Pons (tissue), 1 donor: ENCODE data around the gene PLXNA1.

Source experiments
- DNase-seq: peaks from one replicate; pipeline ENCODE4 v3.0.0-alpha.2; 2016; ENCODE audit warnings: low spot score

Gene PLXNA1

DNA sequence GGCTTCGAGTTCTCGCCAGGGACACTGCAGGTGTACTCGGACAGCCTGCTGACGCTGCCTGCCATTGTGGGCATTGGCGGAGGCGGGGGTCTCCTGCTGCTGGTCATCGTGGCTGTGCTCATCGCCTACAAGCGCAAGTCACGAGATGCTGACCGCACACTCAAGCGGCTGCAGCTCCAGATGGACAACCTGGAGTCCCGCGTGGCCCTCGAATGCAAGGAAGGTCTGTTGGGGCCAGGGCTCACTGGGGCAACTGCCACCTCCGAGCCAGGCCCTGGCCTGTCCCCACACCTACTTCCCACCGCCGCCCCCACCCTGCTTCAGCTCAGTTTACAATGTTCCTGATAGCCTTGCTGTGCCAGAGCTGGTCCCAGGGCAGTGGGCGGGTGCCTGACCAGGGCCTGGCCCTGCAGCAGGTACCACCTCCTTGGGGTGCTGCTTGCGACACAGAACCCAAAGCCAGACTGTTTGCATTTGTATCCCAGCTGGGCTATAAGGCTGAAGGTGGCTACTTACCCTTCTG, 35.5 kb downstream of the PLXNA1 start:
- DNase-seq, result no peak

DNA sequence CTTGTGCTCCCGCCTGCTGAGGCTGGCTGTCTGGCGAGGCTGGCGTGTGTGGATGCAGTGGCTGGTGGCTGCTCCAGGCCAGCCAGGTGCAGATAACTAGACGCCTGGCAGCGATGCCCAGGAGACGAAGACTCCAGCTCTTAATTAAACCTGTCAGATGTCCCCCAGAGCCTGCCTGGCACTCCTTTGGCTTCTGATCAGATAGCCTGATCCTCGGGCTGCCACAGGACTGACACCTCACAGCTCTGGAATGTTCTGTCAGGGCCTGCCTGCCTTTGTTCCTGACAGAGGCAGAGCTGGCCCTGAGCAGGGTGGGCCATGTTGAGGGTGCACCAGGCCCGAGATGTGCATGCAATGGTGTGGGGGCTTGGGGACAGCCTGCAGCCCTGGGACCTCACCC, 36.5 kb downstream of the PLXNA1 start:
- no peak for DNase-seq

DNA sequence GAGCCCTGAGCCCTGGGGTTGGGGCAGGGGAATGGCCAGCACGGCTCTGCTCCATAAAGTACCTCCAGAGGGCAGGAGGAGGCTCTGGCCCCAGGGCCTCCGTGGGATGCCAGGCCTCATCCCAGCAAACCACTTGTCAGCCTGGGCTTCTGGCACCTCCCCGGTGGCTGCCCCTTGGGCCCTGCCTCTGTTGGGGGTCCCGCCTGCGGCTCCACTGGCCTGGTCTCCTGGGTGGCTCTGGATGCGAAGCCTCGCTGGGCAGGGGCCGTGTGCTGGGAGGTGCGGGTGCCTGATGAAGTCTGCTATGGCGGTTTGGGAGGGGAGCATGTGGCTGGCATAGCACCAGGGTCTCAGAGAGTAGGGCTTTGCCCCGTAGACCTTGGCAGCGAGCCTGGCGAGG, 37.6 kb downstream of the PLXNA1 start:
- DNase-seq, result no peak

DNA sequence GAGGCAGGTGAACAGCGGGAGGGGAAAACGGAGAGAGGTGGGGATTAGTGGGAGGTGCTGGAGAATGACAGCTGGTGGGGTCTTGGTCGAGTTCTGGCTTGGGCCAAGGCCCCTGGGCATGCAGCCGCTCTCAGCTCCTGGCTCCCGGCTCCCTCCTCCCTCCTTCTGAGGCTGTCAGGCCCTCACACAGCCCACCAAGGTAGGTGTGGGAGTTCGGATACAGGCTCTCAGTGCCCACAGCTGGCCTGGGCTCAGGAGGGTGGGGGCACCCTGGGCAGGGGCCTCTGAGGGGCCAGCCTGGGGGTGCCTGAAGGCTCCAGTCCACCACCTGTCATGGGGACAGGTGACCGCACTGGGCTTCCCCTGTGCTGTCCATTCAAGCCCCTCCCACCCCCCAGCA, 39.9 kb downstream of the PLXNA1 start:
- no peak for DNase-seq

DNA sequence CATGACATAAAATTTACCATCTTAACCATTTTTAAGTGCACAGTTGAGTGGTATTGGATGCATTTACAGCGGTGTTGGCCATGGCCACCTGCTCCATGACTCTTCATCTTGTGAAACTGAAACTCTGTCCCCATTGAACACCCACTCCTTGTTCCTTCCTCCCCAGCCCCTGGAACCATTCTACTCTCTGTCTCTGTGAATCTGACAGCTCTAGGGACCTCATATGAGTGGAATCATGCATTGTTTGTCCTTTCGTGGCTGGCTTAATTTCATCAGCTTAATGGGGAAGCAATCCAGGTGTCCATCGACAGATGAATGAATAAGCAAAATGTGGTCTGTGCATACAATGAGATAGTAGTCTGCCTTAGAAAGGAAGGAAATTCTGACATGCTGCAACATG, 42.5 kb downstream of the PLXNA1 start:
- DNase-seq, result no peak

DNA sequence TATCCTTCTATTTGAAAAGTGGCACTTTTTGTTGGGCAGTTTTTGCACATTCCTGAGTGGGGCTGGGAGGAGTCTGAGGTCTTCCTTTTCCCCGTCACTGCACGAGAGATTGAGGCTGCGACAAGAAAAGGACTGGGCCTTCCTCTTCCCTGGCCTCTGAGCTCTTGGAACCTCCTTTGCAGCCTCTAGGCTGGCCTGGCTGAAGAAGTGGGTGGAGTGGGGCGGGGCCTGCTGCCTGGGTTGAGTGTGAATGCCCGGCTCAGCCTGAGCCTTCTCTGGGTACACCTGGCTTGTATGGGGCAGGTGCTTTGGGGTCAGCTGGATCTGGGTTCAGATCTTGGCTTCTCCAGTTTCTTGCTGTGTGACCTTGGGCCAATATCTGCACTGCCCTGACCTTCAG, 43.1 kb downstream of the PLXNA1 start:
- no peak for DNase-seq

DNA sequence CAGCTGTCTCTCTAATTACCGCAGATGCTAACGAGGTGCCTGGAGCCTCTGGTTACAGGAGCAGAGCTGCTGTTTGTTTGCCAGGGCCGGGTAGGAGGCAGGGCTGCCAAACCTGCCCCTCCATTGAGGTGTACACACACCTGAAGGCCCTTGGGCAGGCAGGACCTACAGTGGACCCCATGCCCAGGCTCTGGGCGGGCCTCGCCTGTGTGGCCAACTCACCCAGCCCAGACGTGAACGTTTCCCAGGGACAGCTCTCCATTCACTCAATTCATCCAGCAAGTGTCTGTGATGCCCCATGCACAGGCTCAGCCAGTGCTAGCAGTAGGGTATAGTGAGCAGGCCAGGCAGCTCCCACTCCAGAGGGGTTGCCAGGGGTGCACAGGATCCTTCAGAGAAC, 43.7 kb downstream of the PLXNA1 start:
- no peak for DNase-seq

DNA sequence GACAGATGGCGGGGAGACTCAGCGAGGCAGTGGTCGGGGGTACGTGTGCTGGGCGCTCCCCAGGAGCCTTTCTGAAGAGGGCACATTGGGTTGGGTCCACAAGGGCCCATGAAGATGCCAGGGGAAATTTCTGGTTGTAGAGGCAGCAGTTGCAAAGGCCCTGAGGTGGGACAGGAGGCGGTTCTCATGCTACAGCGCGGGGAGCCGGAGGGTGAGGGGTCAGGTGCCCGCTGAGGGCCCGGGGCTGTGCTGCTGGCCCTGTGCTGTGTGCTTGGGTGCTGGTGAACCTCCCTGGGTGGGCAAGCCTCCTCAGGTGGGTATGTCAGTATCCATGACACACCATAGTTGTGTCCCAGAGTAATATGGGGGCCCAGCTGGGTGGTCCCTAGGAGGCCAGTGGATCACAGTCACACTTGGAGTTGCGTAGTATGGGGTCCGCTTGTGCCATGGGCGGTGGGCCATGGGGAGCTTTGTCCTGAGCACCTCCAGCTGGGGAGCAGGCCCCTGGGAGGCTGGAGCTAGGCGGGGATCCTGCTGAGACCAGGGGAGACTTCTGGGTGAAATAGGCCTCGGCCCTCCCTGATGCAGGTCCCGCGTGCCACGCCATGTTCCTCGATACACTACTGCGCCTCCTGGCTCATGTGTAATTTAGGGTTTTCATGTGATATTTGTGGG, 44.3 kb downstream of the PLXNA1 start:
- no peak for DNase-seq

DNA sequence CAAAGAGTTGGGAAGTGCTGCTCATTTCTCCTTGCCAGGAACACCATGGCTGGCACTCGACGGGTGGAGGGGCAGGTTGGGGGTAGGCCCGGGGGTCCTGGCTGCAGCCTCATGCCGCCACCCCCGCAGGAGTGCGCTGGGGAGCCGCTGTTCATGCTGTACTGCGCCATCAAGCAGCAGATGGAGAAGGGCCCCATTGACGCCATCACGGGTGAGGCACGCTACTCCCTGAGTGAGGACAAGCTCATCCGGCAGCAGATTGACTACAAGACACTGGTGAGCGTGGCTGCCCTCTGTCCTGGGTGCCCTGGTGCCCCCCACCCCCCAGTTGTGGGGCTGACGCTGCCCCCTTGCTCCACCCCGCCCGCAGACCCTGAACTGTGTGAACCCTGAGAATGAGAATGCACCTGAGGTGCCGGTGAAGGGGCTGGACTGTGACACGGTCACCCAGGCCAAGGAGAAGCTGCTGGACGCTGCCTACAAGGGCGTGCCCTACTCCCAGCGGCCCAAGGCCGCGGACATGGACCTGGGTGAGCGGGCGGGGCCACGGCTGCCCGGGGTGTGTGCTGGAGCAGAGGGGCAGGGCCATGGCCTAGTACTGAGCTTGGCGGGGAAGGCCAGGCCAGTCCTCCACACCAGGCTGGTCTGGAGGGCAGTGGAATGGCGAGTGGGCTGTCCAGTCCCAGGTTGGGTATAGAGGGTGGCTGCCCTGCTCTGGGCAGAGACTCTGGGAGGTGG, 45.1 kb downstream of the PLXNA1 start:
- DNase-seq, result no peak

DNA sequence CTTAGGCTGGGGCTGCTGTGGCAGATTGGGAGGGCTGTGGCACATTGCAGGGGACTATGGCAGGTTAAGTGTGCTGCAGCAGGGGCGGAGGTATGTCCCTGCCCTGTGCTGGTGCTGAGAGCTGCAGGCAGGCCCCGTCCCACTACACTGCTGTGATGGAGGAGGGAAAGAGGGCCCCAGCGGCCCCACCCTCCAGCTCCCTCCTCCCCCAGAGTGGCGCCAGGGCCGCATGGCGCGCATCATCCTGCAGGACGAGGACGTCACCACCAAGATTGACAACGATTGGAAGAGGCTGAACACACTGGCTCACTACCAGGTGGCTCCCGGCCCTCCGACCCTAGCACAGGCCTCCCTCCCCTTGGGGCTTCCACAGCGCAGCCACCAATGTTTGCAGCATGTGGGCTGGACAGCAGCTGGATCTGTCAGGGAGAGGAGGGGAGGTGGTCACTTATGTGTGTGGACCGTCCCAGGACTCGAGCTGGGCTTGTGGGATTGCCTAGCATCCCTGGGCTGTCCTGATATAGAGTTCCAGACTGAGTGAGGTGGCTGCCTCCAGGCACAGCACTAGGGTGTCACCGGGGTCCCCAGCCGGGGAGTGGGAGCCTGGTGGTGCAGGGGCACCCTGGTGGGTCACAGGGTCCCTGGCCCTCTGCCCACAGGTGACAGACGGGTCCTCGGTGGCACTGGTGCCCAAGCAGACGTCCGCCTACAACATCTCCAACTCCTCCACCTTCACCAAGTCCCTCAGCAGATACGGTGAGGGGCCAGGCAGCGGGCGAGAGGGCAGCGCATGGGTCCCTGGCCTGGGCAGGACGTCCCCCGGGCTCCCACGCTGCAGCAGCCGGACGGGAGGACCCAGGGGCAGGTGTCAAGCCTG, 46.1 kb downstream of the PLXNA1 start:
- no peak for DNase-seq

DNA sequence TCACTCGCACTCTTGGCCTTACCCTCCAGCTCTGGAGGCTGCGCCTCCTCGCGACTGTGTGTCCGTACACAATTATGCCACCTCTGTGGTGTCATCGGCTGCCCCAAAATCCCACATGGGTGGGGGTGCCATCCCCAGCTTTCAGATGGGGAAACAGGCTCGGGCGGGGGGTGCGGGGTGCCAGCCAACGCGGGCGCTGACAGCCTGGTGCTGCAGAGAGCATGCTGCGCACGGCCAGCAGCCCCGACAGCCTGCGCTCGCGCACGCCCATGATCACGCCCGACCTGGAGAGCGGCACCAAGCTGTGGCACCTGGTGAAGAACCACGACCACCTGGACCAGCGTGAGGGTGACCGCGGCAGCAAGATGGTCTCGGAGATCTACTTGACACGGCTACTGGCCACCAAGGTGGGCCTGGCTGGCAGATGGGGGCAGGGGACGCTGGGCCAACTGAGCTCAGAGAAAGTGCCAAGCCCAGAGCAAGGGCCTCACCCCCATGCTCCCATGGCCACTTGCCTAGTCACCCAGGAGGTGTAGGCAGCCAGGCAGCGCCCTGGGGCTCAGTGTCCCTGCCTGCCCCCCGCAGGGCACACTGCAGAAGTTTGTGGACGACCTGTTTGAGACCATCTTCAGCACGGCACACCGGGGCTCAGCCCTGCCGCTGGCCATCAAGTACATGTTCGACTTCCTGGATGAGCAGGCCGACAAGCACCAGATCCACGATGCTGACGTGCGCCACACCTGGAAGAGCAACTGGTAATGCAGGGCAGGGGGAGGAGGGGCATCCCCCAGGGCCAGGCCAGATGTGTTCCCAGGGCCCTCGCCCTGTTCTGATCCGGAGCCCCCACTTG, 47.0 kb downstream of the PLXNA1 start:
- no peak for DNase-seq

DNA sequence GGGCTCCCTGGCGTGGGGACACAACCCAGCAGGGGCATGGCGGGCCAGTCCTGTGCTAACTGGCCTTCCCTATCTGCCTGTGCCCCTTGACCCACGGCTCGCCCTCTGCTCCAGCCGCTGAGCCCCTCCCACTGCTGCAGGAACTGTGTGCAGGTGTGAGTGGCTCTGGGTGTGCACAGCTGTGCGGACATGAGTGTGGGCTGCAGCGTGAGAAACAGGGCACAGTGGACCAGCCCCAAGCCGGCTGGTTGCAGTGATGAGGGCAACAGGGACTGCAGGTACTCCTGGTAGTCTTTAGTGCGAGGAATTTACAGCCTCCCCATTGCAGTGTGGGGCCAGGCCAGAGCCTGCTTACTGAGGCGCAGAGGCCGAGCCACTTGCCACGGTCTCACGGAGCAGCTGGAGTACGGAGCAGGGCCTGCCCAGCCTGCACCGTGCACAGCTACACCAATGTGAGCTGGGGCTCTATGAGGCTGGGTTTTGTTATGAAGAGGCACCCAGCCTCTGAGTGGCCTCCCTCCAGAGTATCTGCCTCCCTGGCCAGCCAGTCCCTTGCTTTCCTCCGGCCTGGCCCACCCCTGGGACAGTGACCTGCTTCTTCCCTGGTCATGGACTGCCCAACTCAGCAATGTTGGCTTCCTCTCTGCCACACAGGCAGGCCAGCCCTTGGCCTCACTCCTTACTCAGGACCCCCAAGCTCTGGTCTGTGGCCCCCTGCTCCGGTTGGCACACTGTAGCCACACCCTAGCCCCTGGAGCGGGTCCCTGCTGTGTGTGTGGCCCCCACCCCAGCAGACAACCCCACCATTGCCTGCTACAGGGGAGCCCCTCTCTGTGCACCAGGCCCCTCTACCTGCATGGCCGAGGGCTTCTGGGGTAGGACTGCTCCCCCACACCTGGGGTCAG, 47.8 kb downstream of the PLXNA1 start:
- no peak for DNase-seq

DNA sequence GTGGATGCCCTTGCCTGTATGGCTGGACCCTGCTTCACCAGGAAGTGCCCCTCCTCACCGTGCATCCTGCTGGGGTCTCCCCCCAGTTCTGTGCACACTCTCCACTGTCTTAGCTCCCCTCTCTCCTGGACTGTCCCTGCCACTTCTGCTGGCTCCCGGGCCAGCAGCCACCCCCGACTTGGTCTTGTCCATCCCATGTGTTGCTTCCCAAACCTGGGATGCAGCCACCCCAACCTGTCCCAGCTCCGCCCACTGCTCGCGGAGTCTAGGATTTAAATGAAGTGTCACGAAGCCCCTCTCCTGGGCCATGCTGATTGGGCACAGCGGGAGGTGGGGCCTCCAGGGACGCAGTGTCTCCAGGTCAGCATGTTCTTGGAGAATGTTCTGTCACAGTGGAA, 48.5 kb downstream of the PLXNA1 start:
- DNase-seq, result no peak

DNA sequence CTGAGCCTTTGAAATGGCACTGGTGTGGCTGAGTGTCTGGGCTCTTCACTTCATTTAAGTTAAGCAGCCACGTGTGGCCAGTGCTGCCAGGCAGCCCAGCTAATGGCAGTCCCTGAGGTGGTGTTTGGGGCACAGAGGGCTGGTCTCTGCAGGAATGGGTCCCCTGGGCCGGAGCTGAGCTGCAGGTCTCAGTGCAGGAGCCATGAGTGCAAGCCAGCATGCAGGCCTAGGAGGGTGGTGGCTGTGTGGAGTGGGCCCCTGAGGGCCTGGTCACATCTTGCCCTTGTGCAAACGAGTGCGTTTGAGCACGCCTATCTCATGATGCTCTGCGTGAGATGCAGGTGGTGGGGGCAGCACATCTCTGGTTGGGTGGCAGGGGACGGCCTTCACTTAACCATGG, 48.9 kb downstream of the PLXNA1 start:
- DNase-seq, result no peak

DNA sequence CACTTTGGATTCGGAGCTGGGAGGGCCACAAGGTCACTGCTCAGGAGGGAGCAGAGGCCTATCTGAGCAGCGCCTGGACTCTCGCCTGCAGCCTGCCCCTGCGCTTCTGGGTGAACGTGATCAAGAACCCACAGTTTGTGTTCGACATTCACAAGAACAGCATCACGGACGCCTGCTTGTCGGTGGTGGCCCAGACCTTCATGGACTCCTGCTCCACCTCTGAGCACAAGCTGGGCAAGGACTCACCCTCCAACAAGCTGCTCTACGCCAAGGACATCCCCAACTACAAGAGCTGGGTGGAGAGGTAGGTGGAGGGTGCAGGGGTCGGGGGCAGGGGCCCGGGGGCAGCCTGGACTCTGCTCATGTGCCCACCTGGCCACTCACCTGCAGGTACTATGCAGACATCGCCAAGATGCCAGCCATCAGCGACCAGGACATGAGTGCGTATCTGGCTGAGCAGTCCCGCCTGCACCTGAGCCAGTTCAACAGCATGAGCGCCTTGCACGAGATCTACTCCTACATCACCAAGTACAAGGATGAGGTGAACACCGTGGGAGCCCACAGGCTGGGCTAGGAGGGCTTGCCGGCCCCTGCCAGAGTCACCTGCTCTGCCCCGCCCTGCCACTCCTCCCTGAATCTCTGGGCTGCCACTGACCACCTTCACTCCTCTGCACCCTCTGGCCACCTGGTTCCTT, 49.5 kb downstream of the PLXNA1 start:
- no peak for DNase-seq
